ENCODE results near the gene ERC2.

Gene ERC2

GRCh38 chr3:56183529-56183928 lies 284.7 kb downstream of the ERC2 start:
- no peak for ATAC-seq
- TF ChIP-seq ZC3H10 (CRISPR knock-in tag; IDR thresholded peaks at IDR 0.05) (no peak), OSR1 (CRISPR knock-in tag; IDR thresholded peaks at IDR 0.05) (no peak), TCF4 (CRISPR knock-in tag; IDR thresholded peaks at IDR 0.05; ENCODE audit: borderline replicate concordance) (no peak), ZNF565 (CRISPR knock-in tag; conservative IDR thresholded peaks at IDR 0.05; ENCODE audit: low read depth) (no peak), RARB (CRISPR knock-in tag; IDR thresholded peaks at IDR 0.05) (no peak), ZNF8 (CRISPR knock-in tag; IDR thresholded peaks at IDR 0.05) (no peak), PPARA (CRISPR knock-in tag; IDR thresholded peaks at IDR 0.05; ENCODE audit: borderline replicate concordance) (no peak), SNAI2 (CRISPR knock-in tag; IDR thresholded peaks at IDR 0.05) (no peak), GLIS3 (CRISPR knock-in tag; IDR thresholded peaks at IDR 0.05) (no peak), ZFP3 (CRISPR knock-in tag; IDR thresholded peaks at IDR 0.05) (no peak), BACH2 (CRISPR knock-in tag; IDR thresholded peaks at IDR 0.05; ENCODE audit: borderline replicate concordance) (no peak)
- TF ChIP-seq, protein P1, sequence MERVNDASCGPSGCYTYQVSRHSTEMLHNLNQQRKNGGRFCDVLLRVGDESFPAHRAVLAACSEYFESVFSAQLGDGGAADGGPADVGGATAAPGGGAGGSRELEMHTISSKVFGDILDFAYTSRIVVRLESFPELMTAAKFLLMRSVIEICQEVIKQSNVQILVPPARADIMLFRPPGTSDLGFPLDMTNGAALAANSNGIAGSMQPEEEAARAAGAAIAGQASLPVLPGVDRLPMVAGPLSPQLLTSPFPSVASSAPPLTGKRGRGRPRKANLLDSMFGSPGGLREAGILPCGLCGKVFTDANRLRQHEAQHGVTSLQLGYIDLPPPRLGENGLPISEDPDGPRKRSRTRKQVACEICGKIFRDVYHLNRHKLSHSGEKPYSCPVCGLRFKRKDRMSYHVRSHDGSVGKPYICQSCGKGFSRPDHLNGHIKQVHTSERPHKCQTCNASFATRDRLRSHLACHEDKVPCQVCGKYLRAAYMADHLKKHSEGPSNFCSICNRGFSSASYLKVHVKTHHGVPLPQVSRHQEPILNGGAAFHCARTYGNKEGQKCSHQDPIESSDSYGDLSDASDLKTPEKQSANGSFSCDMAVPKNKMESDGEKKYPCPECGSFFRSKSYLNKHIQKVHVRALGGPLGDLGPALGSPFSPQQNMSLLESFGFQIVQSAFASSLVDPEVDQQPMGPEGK (CRISPR knock-in tag; IDR thresholded peaks at IDR 0.05; ENCODE audit: borderline replicate concordance), result no peak
- TF ChIP-seq, protein P2, sequence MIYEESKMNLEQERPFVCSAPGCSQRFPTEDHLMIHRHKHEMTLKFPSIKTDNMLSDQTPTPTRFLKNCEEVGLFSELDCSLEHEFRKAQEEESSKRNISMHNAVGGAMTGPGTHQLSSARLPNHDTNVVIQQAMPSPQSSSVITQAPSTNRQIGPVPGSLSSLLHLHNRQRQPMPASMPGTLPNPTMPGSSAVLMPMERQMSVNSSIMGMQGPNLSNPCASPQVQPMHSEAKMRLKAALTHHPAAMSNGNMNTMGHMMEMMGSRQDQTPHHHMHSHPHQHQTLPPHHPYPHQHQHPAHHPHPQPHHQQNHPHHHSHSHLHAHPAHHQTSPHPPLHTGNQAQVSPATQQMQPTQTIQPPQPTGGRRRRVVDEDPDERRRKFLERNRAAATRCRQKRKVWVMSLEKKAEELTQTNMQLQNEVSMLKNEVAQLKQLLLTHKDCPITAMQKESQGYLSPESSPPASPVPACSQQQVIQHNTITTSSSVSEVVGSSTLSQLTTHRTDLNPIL (CRISPR knock-in tag; IDR thresholded peaks at IDR 0.05; ENCODE audit: low read depth), result no peak
- TF ChIP-seq, protein P3, sequence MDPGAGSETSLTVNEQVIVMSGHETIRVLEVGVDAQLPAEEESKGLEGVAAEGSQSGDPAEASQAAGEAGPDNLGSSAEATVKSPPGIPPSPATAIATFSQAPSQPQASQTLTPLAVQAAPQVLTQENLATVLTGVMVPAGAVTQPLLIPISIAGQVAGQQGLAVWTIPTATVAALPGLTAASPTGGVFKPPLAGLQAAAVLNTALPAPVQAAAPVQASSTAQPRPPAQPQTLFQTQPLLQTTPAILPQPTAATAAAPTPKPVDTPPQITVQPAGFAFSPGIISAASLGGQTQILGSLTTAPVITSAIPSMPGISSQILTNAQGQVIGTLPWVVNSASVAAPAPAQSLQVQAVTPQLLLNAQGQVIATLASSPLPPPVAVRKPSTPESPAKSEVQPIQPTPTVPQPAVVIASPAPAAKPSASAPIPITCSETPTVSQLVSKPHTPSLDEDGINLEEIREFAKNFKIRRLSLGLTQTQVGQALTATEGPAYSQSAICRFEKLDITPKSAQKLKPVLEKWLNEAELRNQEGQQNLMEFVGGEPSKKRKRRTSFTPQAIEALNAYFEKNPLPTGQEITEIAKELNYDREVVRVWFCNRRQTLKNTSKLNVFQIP (CRISPR knock-in tag; IDR thresholded peaks at IDR 0.05; ENCODE audit: borderline replicate concordance, low read depth), result no peak
- TF ChIP-seq, protein P4, sequence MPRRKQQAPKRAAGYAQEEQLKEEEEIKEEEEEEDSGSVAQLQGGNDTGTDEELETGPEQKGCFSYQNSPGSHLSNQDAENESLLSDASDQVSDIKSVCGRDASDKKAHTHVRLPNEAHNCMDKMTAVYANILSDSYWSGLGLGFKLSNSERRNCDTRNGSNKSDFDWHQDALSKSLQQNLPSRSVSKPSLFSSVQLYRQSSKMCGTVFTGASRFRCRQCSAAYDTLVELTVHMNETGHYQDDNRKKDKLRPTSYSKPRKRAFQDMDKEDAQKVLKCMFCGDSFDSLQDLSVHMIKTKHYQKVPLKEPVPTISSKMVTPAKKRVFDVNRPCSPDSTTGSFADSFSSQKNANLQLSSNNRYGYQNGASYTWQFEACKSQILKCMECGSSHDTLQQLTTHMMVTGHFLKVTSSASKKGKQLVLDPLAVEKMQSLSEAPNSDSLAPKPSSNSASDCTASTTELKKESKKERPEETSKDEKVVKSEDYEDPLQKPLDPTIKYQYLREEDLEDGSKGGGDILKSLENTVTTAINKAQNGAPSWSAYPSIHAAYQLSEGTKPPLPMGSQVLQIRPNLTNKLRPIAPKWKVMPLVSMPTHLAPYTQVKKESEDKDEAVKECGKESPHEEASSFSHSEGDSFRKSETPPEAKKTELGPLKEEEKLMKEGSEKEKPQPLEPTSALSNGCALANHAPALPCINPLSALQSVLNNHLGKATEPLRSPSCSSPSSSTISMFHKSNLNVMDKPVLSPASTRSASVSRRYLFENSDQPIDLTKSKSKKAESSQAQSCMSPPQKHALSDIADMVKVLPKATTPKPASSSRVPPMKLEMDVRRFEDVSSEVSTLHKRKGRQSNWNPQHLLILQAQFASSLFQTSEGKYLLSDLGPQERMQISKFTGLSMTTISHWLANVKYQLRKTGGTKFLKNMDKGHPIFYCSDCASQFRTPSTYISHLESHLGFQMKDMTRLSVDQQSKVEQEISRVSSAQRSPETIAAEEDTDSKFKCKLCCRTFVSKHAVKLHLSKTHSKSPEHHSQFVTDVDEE (CRISPR knock-in tag; IDR thresholded peaks at IDR 0.05), result no peak

DNA sequence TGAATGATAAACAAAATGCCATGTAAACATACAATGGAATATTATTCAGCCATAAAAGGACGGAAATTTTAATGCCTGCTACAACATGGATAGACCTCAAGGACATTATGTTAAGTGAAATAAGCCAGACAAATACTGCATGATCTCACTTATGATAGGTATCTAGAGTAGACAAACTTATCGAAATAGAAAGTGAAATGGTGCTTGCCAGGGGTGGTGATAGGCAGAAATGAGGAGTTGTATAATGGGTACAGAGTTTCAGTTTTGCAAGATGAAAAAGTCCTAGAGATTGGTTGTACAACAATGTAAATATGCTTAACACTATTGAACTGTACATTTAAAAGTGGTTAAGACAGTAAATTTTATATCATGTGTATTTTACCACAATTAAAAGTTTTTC lies 287.8 kb downstream of the ERC2 start:
- TF ChIP-seq RARB (CRISPR knock-in tag; IDR thresholded peaks at IDR 0.05) (no peak), ZC3H10 (CRISPR knock-in tag; IDR thresholded peaks at IDR 0.05) (no peak), ZNF565 (CRISPR knock-in tag; conservative IDR thresholded peaks at IDR 0.05; ENCODE audit: low read depth) (no peak), ZFP3 (CRISPR knock-in tag; IDR thresholded peaks at IDR 0.05) (no peak), ZNF70 (CRISPR knock-in tag; IDR thresholded peaks at IDR 0.05) (no peak), BACH2 (CRISPR knock-in tag; IDR thresholded peaks at IDR 0.05; ENCODE audit: borderline replicate concordance) (no peak), SNAI2 (CRISPR knock-in tag; IDR thresholded peaks at IDR 0.05) (no peak), ISL1 (CRISPR knock-in tag; IDR thresholded peaks at IDR 0.05) (no peak), PPARA (CRISPR knock-in tag; IDR thresholded peaks at IDR 0.05; ENCODE audit: borderline replicate concordance) (no peak), ARNTL (CRISPR knock-in tag; IDR thresholded peaks at IDR 0.05; ENCODE audit: borderline replicate concordance, low read depth) (no peak), OSR1 (CRISPR knock-in tag; IDR thresholded peaks at IDR 0.05) (no peak)
- TF ChIP-seq, protein P4 (CRISPR knock-in tag; IDR thresholded peaks at IDR 0.05), result no peak
- TF ChIP-seq, protein P1 (CRISPR knock-in tag; IDR thresholded peaks at IDR 0.05; ENCODE audit: borderline replicate concordance), result no peak
- TF ChIP-seq, protein P3 (CRISPR knock-in tag; IDR thresholded peaks at IDR 0.05; ENCODE audit: borderline replicate concordance, low read depth), result no peak
- TF ChIP-seq, protein P2 (CRISPR knock-in tag; IDR thresholded peaks at IDR 0.05; ENCODE audit: low read depth), result no peak
- no peak for ATAC-seq

Measured in SK-N-SH treated with all-trans-retinoic acid at 6 μM for 48 hours (cell line).